Ishikawa (cell line): ENCODE measurements around the gene SPAG6.

Experiments used
- ZBTB7A ChIP-seq: IDR thresholded peaks from 2 replicates; pipeline ENCODE4 v1.6.1; 2012; ENCODE audit warnings: low read depth
- TF ChIP-seq, protein P1 (sequence below): IDR thresholded peaks from 2 replicates; pipeline ENCODE4 v1.6.1; 2012

DNA sequence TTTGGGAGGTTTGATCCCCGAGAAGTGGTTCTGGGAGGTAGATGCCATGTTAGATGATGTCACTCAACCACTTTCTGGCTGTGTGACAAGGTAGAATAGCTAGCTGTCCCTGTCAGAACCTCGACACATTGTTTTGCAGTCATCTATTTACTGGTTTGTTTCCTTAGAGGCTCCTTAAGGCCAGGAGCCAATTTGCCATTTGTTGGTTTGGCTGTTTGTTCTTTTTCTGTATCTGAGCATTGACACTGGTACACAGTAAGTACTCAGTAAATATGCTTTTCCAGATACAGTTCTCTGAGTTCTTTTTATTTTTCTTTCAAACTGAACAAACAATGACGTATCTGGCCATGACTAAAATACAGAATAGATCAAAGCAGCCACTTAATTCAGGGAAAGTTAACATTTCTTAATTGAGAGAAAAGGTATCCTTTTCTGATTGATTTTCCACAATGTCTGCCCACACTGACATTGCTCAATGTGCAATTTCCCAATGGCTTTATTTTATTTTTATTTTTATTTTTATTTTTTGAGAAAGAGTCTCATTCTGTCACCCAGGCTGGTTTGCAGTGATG is 121.6 kb downstream of the SPAG6 start:
- TF ChIP-seq, protein P1, sequence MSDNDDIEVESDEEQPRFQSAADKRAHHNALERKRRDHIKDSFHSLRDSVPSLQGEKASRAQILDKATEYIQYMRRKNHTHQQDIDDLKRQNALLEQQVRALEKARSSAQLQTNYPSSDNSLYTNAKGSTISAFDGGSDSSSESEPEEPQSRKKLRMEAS: no peak
- TF ChIP-seq ZBTB7A: no peak
